GM20000 (cell line): ENCODE data around the gene RHOD.

Experiments
- DNase-seq: peaks from one replicate; pipeline ENCODE4 v3.0.0; 2012; ENCODE audit warnings: low spot score
- CTCF ChIP-seq: IDR thresholded peaks from 2 replicates; pipeline ENCODE4 v1.5.1; 2012; ENCODE audit warnings: mild to moderate bottlenecking, control low read depth; ENCODE audit errors: extremely low read depth, missing control alignments

Gene RHOD

GRCh38 chr11:67062526-67063373, 6.1 kb downstream of the RHOD start:
- TF ChIP-seq CTCF: no peak
- DNase-seq: no peak

DNA sequence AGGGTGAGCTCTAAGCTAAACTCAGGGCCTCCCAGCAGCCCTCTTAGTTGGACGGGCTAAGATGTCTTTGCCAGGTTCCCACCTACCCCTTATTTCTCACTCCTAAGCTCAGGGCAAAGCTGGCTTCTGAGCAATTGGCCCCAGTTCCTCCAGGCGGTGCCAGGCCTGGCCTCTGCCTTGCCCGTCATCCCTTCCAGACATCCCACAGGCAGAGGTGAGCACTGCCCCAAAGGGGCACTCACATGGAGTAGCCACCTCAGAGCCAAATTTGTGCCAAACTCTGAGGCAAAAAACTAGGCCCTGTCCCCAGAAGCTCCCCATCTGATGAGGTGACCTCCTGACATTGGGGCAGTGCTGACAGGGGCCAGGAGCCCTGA, 9.7 kb downstream of the RHOD start:
- TF ChIP-seq CTCF: no peak
- DNase-seq: no peak

- peak; percentile 69 for TF ChIP-seq CTCF
- peak; percentile 92 for DNase-seq
Measured at GRCh38 chr11:67071420-67072284, 15.0 kb downstream of the RHOD start.

GRCh38 chr11:67072295-67072694, 15.6 kb downstream of the RHOD start:
- no peak for DNase-seq
- TF ChIP-seq CTCF: no peak

- no peak for DNase-seq
- TF ChIP-seq CTCF: no peak
Measured at GRCh38 chr11:67073908-67074307, 17.3 kb downstream of the RHOD start.

DNA sequence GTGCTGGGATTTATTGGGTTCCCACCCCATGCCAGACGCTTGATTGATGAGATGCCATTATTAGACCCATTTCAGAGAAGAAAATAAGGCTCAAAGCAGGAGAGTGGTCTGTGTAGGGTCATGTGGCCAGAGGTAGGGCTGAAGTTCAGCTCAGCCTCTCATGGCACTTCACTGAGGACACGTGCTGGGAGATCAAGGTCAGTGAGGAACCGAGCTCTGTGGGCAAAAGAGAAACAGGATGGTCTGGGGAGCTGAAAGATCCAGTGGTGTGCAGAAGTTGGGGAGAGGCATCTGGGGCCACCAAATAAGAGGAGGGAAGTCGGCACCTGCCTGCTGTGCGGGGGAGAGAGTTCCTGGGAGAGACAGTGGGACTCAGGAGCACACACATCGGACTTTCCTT, 19.6 kb downstream of the RHOD start:
- DNase-seq: no peak
- TF ChIP-seq CTCF: no peak

DNA sequence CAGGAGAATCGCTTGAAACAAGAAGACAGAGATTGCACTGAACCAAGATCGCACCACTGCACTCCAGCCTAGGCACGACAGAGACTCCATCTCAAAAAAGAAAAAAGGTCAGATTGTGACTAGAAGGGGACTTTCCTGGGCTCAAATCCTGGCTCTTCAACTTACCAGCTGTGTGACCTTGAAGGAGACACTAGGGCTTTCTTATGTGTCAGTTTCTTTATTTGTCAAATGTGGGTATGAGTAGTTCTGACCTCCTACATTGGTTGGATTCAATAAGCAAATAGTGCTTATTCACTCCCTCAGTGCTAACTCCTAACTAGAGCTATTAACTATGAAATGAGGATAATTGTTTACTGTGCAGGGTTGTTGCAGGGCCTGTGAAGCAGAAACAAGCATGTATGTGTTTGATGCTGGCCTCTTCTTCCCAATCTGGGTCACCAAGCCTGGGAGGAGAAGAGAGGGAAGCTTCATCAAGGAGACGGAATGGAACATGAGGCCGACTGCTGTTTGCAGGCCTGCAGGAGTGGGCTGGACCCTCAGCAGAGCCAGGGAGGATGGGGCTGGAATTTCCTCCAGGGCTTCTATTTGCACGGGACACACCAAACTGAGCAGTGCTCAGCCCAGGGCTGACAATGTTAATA, 22.5 kb downstream of the RHOD start:
- TF ChIP-seq CTCF: no peak
- DNase-seq: no peak
